Measurements from ENCODE around the gene ANKRD34A. TPM values are rescaled to one million over a fixed set of nuclear protein-coding genes. Genes with fewer than 3 reads are reported as not detected.

ANKRD34A gene
- total RNA-seq, 3 donors from 2014 or later: 0.14 to 0.63 (median 0.41) TPM

- TF ChIP-seq, protein P1, sequence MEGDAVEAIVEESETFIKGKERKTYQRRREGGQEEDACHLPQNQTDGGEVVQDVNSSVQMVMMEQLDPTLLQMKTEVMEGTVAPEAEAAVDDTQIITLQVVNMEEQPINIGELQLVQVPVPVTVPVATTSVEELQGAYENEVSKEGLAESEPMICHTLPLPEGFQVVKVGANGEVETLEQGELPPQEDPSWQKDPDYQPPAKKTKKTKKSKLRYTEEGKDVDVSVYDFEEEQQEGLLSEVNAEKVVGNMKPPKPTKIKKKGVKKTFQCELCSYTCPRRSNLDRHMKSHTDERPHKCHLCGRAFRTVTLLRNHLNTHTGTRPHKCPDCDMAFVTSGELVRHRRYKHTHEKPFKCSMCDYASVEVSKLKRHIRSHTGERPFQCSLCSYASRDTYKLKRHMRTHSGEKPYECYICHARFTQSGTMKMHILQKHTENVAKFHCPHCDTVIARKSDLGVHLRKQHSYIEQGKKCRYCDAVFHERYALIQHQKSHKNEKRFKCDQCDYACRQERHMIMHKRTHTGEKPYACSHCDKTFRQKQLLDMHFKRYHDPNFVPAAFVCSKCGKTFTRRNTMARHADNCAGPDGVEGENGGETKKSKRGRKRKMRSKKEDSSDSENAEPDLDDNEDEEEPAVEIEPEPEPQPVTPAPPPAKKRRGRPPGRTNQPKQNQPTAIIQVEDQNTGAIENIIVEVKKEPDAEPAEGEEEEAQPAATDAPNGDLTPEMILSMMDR (IDR thresholded peaks at IDR 0.05): no peak
- DNase-seq (peak; percentile 68 to 83 (median 69)), ATAC-seq (peak; percentile 93)
- Histone ChIP-seq H3K4me1 (ENCODE audit: low read depth) (peaks cover 22% of the 10 kb centered on the region), H3K36me3 (ENCODE audit: low read depth) (no peaks in the 10 kb centered on the region), H3K9me3 (no peaks in the 10 kb centered on the region), H3K4me3 (peak overlapping the region; percentile 70)
- intact Hi-C loops (cut with DNase I, micrococcal nuclease): loop anchor here in 1 of 2 donors (10.0 kb wide), 1 partner anchor 46 kb away; the partner anchor contains the start of genes ANKRD34A and POLR3GL
These were observed 45.1 kb downstream of the ANKRD34A start for GRCh38 chr1:145918992-145919939.

DNA sequence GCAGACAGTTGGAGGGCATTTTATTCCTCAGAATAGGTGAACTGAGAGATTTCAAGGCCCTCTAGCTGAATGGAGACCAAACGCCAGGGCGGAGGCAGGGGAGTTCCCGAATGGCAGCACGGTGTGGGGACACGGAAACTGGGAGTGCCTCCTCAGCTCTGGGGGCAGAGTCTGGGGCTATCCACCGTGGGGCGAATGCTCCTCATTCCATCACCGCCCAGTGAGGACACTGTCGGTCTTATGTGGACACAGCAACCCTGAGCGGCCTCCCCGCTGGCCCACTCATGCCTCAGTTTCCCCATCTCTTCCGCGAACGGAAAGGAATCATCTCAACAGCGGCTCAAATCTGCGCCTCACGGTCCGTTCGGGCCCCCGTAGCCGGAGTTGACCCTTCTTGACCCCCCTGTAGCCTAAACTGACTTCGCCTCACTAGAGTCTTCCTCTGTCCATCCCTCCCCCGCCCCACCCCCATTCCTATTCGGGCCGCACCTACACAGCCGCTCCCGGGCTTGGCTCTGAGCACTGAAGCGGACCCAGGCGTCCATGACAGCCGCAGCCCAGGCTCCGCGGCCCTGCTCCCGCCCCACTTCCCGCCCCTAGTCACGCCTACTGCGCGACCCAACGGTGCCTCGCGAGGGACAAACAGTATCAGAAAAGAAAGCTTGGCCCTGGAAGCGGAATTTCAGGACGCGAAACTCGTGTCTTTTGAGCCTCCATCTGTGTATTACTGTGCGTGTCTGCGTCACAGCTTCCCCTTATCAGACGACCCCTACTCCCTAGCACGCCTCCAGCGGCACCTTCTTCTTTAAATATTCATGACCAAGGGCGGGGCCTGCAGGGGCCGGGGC is 46.0 kb downstream of the ANKRD34A start, which contains the start of gene PEX11B:
TSS of gene PEX11B (minus strand) at position 574 of the 848 bp plus-strand sequence. CDS start at position 545, 29 bp downstream.
- TF ChIP-seq, protein P1 (IDR thresholded peaks at IDR 0.05): no peak
- Histone ChIP-seq H3K4me1 (ENCODE audit: low read depth) (peaks cover 22% of the 10 kb centered on the region), H3K9me3 (no peaks in the 10 kb centered on the region), H3K4me3 (peak within 1 kb of the TSS; percentile 70), H3K36me3 (ENCODE audit: low read depth) (no peaks in the 10 kb centered on the region)
- intact Hi-C loops (cut with DNase I, micrococcal nuclease): loop anchor here in 1 of 2 donors (10.0 kb wide), 1 partner anchor 46 kb away; the partner anchor contains the start of genes ANKRD34A and POLR3GL
- DNase-seq (peak; percentile 94 to 95 (median 94)), ATAC-seq (peak; percentile 96)

DNA sequence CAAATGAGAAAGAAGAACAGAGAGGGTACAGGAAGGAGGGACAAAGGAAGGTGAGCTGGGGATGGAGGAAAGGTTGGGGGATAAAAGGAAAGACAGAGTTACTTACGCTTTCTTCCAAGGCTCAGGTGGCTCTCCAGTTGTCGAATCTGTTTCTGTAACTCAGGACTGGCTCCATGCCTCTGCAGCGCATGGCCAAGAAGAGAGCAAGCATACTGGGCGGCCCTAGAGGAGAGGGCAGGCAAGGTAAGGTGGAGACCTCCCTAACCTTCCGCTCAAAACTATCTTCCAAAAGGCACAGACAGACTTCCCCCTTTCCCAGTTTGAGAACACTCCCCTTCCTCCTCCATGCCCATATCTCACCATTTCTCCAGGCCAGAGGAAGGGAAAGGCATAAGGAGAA is 46.8 kb downstream of the ANKRD34A start:
- TF ChIP-seq, protein P1 (IDR thresholded peaks at IDR 0.05): no peak
- intact Hi-C loops (cut with DNase I, micrococcal nuclease): loop anchor here in 1 of 2 donors (10.0 kb wide), 1 partner anchor 47 kb away; the partner anchor contains the start of genes ANKRD34A and POLR3GL
- ATAC-seq (no peak), DNase-seq (no peak)
- Histone ChIP-seq H3K9me3 (no peaks in the 10 kb centered on the region), H3K4me1 (ENCODE audit: low read depth) (peaks cover 22% of the 10 kb centered on the region), H3K36me3 (ENCODE audit: low read depth) (no peaks in the 10 kb centered on the region), H3K4me3 (no peak overlapping the region)

- no peak for DNase-seq
- H3K9me3 ChIP-seq: no peaks in the 10 kb centered on the region
- H3K4me1 ChIP-seq (ENCODE audit: low read depth): peaks cover 22% of the 10 kb centered on the region
- no peaks in the 10 kb centered on the region for H3K36me3 ChIP-seq (ENCODE audit: low read depth)
- TF ChIP-seq, protein P1 (IDR thresholded peaks at IDR 0.05): no peak
- ATAC-seq: no peak
- H3K4me3 ChIP-seq: no peak overlapping the region
- intact Hi-C loops (cut with DNase I, micrococcal nuclease): loop anchor here in 1 of 2 donors (10.0 kb wide), 1 partner anchor 48 kb away; the partner anchor contains the start of genes ANKRD34A and POLR3GL
These were observed 47.6 kb downstream of the ANKRD34A start for GRCh38 chr1:145916745-145917144.

GRCh38 chr1:145912128-145912641 is 52.2 kb downstream of the ANKRD34A start:
- ATAC-seq: no peak
- intact Hi-C loops (cut with DNase I, micrococcal nuclease): loop anchor here in 1 of 2 donors (10.0 kb wide), 1 partner anchor 53 kb away; the partner anchor contains the start of genes ANKRD34A and POLR3GL
- Histone ChIP-seq H3K9me3 (no peaks in the 10 kb centered on the region), H3K36me3 (ENCODE audit: low read depth) (no peaks in the 10 kb centered on the region), H3K4me3 (no peak overlapping the region), H3K4me1 (ENCODE audit: low read depth) (peaks cover 2% of the 10 kb centered on the region)
- no peak for DNase-seq
- TF ChIP-seq, protein P1 (IDR thresholded peaks at IDR 0.05): no peak
